Mucosa of descending colon (tissue), 3 donors: ENCODE data around the gene STARD9. TPM values are rescaled to one million over a fixed set of nuclear protein-coding genes. Genes with fewer than 3 reads are reported as not detected.

Source experiments
- ATAC-seq: fragments of 200-7000 bp; cut with Tn5 transposase; one replicate; pipeline ENCODE4 v1.9.1; 2020; ENCODE audit warnings: mild to moderate bottlenecking, moderate library complexity
- DNase-seq, 3 donors: peaks; one replicate each; pipeline ENCODE4 v3.0.0-alpha.2; 2020
- H3K36me3 ChIP-seq: fragments of 200-600 bp; one replicate; pipeline ENCODE4 v1.8.0; 2021; ENCODE audit warnings: low read depth, mild to moderate bottlenecking
- H3K4me1 ChIP-seq: fragments of 200-600 bp; one replicate; pipeline ENCODE4 v1.8.0; 2021; ENCODE audit warnings: low read depth, mild to moderate bottlenecking
- H3K4me3 ChIP-seq: fragments of 200-600 bp; one replicate; pipeline ENCODE4 v1.8.0; 2021; ENCODE audit warnings: mild to moderate bottlenecking
- H3K9me3 ChIP-seq: fragments of 200-600 bp; one replicate; pipeline ENCODE4 v1.8.0; 2021; ENCODE audit warnings: mild to moderate bottlenecking
- intact Hi-C, 2 donors: fragments of 100-400 bp; cut with DNase I in 1 of 2; cut with micrococcal nuclease in 1 of 2; formaldehyde crosslinking; loops; one replicate each; pipeline versions ENCODE4 v1.11.0 to v1.11.1; 2022; cut with DNase I, micrococcal nuclease
- total RNA-seq, 3 donors: library from RNA; stranded (reverse); fragmentation: NEBNext Ultra II Directional in 2 of 3; extraction: Animal tissue kit (Norgen Biotek cat#: 25700) in 2 of 3; gene quantifications; one replicate each; pipeline versions ENCODE4 v1.2.1 to v1.2.4, GENCODE V29; 2021 to 2023
- TF ChIP-seq, protein P1 (sequence below): fragments of 200-600 bp; IDR thresholded peaks from one replicate; pipeline ENCODE4 v1.8.0; 2022; ENCODE audit warnings: antibody characterized with exemption, mild to moderate bottlenecking
- donor health status: DM: no; HTN: no; CAD: no; lungs with moderate emphysema.
- donor health status: DM: no; HTN: no; CAD: no.
- donor health status: DM: no; HTN: yes; CAD: no.

Gene STARD9
- total RNA-seq, 3 donors from 2014 or later = 6.1 to 42.8 (median 8.5) TPM

DNA sequence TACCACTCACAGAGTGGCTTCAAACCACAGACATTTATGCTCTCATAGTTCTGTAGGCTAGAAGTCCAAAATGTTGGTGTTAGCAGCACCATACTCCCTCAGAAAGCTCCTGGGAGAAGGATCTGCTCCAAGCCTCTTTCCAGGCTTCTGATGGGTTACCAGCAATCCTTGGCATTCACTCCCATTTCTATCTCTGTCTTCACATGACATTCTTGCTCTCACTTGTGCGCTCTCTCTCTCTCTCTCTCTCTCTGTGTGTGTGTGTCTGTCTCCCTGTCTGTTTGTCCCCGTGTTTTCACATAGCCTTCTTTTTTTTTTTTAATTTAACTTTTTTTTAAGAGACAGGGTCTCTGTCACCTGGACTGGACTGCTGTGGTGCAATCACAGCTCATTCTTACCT lies 135.3 kb downstream of the STARD9 start:
- Histone ChIP-seq H3K9me3 (no peaks in the 10 kb centered on the region), H3K4me1 (no peaks in the 10 kb centered on the region), H3K4me3 (no peak overlapping the region), H3K36me3 (no peaks in the 10 kb centered on the region)
- TF ChIP-seq, protein P1, sequence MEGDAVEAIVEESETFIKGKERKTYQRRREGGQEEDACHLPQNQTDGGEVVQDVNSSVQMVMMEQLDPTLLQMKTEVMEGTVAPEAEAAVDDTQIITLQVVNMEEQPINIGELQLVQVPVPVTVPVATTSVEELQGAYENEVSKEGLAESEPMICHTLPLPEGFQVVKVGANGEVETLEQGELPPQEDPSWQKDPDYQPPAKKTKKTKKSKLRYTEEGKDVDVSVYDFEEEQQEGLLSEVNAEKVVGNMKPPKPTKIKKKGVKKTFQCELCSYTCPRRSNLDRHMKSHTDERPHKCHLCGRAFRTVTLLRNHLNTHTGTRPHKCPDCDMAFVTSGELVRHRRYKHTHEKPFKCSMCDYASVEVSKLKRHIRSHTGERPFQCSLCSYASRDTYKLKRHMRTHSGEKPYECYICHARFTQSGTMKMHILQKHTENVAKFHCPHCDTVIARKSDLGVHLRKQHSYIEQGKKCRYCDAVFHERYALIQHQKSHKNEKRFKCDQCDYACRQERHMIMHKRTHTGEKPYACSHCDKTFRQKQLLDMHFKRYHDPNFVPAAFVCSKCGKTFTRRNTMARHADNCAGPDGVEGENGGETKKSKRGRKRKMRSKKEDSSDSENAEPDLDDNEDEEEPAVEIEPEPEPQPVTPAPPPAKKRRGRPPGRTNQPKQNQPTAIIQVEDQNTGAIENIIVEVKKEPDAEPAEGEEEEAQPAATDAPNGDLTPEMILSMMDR = no peak
- intact Hi-C loops = no loop called here
- ATAC-seq = no peak
- DNase-seq = no peak

DNA sequence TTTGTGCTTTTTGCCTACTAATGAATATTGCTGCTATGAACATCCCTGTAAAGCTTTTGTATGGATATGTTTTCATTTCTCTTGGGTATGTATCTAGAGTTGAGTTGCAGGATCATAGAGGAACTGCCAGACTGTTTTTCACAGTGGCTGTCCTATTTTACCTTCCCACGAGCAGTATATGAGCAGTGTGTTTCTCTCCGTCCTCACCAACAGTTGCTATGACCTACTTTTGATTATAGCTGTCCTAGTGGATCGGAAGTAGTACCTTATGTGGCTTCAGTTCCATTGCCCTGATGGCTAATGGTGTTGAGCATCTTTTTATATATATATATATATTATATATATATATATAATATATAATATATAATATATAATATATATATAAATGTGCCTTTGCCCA lies 136.3 kb downstream of the STARD9 start:
- ATAC-seq (no peak), DNase-seq (no peak)
- intact Hi-C loops = no loop called here
- Histone ChIP-seq H3K9me3 (no peaks in the 10 kb centered on the region), H3K4me1 (no peaks in the 10 kb centered on the region), H3K4me3 (no peak overlapping the region), H3K36me3 (no peaks in the 10 kb centered on the region)
- TF ChIP-seq, protein P1 = no peak

- ATAC-seq (no peak), DNase-seq (no peak)
Observed at GRCh38 chr15:42712584-42712983, 137.2 kb downstream of the STARD9 start.

DNA sequence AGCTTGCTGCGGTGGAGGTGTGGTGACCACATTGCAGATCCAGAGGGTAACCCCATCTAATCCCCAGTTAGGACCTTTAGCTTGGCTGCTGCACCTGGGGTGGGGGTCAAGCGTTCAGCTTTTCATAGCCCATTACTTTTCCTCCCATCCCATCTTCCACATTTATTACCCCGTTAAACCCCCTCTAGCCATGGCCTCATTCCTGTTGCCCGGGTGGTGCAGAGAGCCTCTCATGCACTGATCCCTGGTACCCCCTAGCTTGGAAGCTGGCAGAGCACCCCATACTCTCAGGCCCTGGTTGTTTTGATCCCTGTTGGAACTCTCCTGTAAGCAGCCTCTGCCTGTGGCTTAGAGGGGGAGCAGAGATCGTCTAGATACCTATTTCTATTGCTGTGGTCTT lies 140.7 kb downstream of the STARD9 start:
- TF ChIP-seq, protein P1 = no peak
- Histone ChIP-seq H3K9me3 (no peaks in the 10 kb centered on the region), H3K36me3 (no peaks in the 10 kb centered on the region), H3K4me1 (no peaks in the 10 kb centered on the region), H3K4me3 (no peak overlapping the region)
- no peak for DNase-seq
- no peak for ATAC-seq
- intact Hi-C loops = no loop called here

More at GRCh38 chr15:42712584-42712983, 137.2 kb downstream of the STARD9 start:
- intact Hi-C loops = no loop called here
- no peaks in the 10 kb centered on the region for H3K9me3 ChIP-seq
- H3K4me1 ChIP-seq = no peaks in the 10 kb centered on the region
- TF ChIP-seq, protein P1 = no peak
- no peak overlapping the region for H3K4me3 ChIP-seq
- no peaks in the 10 kb centered on the region for H3K36me3 ChIP-seq

DNA sequence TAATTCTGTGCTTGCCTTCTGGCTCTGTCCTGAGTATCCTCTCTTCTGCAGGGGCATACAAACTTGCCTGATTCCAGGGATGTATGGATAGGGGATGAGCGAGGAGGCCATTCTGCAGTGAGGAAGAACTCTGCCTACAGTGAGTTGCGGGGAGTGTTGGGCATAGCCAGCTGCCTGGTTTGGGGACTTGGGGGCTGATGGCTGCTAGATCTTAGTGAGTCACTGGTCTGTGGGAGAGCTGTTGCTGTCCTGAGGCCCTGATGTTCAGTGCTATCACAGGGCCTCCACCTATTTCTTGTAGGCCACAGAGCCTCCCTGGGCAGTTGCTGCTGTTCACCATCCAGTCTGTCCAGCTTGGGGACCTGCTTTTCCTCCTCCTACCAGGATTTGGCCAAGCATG lies 141.2 kb downstream of the STARD9 start:
- intact Hi-C loops = no loop called here
- Histone ChIP-seq H3K9me3 (no peaks in the 10 kb centered on the region), H3K4me3 (no peak overlapping the region), H3K4me1 (no peaks in the 10 kb centered on the region), H3K36me3 (no peaks in the 10 kb centered on the region)
- TF ChIP-seq, protein P1 = no peak
- no peak for DNase-seq
- no peak for ATAC-seq

GRCh38 chr15:42719043-42719442 lies 143.6 kb downstream of the STARD9 start:
- Histone ChIP-seq H3K4me3 (no peak overlapping the region), H3K9me3 (no peaks in the 10 kb centered on the region), H3K36me3 (no peaks in the 10 kb centered on the region), H3K4me1 (no peaks in the 10 kb centered on the region)
- no peak for ATAC-seq
- no peak for DNase-seq
- TF ChIP-seq, protein P1 = no peak
- intact Hi-C loops = no loop called here
